ENCODE data around the gene PRMT7. TPM values are rescaled to one million over a fixed set of nuclear protein-coding genes. Genes with fewer than 3 reads are reported as not detected.

PRMT7 gene
- total RNA-seq, 1 experiment from 2014 or later, result 59.3 TPM

GRCh38 chr16:68298907-68299561 is 11.8 kb upstream of the PRMT7 start:
- Mint-ChIP-seq H3K9me3 (no peaks in the 10 kb centered on the region), H3K4me1 (no peaks in the 10 kb centered on the region; the same call in 1 of the 2 replicates), H3K27ac (no peak overlapping the region), H3K27me3 (ENCODE audit: low read depth) (no peaks in the 10 kb centered on the region), H3K4me3 (no peak overlapping the region), H3K36me3 (peaks cover 55% of the 10 kb centered on the region)
- ChIA-PET POLR2A (no interaction called here), CTCF (interaction anchor here (1.0 kb wide), 1 partner anchor 37 kb away, joined by 3 read pairs; no protein-coding TSS in a partner anchor)
- DNase-seq (ENCODE audit: low spot score) (no peak), ATAC-seq (no peak)
- no peak for TF ChIP-seq ZNF263 (CRISPR knock-in tag; IDR thresholded peaks at IDR 0.05; ENCODE audit: low read depth)
- TF ChIP-seq PREB (CRISPR knock-in tag; IDR thresholded peaks at IDR 0.05; ENCODE audit: borderline replicate concordance), result no peak
- no peak for TF ChIP-seq MLX (CRISPR knock-in tag; IDR thresholded peaks at IDR 0.05)
- TF ChIP-seq JAZF1 (CRISPR knock-in tag; IDR thresholded peaks at IDR 0.05), result no peak
- no peak for TF ChIP-seq FOXP4 (CRISPR knock-in tag; IDR thresholded peaks at IDR 0.05)
- no peak for TF ChIP-seq ERG (CRISPR knock-in tag; IDR thresholded peaks at IDR 0.05)
- no peak for TF ChIP-seq E2F4 (CRISPR knock-in tag; IDR thresholded peaks at IDR 0.05; ENCODE audit: borderline replicate concordance, low read depth)
- TF ChIP-seq MAX (CRISPR knock-in tag; IDR thresholded peaks at IDR 0.05), result no peak
- TF ChIP-seq NR2C2 (CRISPR knock-in tag; IDR thresholded peaks at IDR 0.05), result no peak
- TF ChIP-seq NFATC4 (CRISPR knock-in tag; IDR thresholded peaks at IDR 0.05), result no peak
- TF ChIP-seq CREB1 (CRISPR knock-in tag; IDR thresholded peaks at IDR 0.05), result no peak
- no peak for TF ChIP-seq CBFB (CRISPR knock-in tag; IDR thresholded peaks at IDR 0.05; ENCODE audit: low read depth)
- TF ChIP-seq GRHL2 (CRISPR knock-in tag; IDR thresholded peaks at IDR 0.05; ENCODE audit: insufficient replicate concordance, severe bottlenecking), result no peak
- TF ChIP-seq RORB (CRISPR knock-in tag; IDR thresholded peaks at IDR 0.05), result no peak
- TF ChIP-seq TEAD4 (CRISPR knock-in tag; IDR thresholded peaks at IDR 0.05), result no peak
- TF ChIP-seq ATF2 (CRISPR knock-in tag; IDR thresholded peaks at IDR 0.05; ENCODE audit: borderline replicate concordance, low read depth), result no peak
- TF ChIP-seq ZNF396 (CRISPR knock-in tag; IDR thresholded peaks at IDR 0.05; ENCODE audit: borderline replicate concordance), result no peak
